ENCODE results near the gene FAM131B.
"Not testable (repeated sequence)": the region's sequence is repeated elsewhere in the genome, so short reads cannot be mapped to it uniquely, and the experiment has no call there.

The FAM131B gene

GRCh38 chr7:143395187-143396149, 33.0 kb upstream of the FAM131B start:
- DNase-seq (ENCODE audit: low read depth): no peak

GRCh38 chr7:143394777-143395176, 32.3 kb upstream of the FAM131B start:
- no peak for DNase-seq (ENCODE audit: low read depth)

GRCh38 chr7:143394068-143394467, 31.6 kb upstream of the FAM131B start:
- no peak for DNase-seq (ENCODE audit: low read depth)

- no peak for DNase-seq (ENCODE audit: low read depth)
Measured at GRCh38 chr7:143393267-143394041, 30.9 kb upstream of the FAM131B start.

- no peak for DNase-seq (ENCODE audit: low read depth)
Measured at GRCh38 chr7:143392875-143393266, 30.4 kb upstream of the FAM131B start.

GRCh38 chr7:143392427-143392826, 29.9 kb upstream of the FAM131B start:
- not testable (repeated sequence) for DNase-seq (ENCODE audit: low read depth)

- DNase-seq (ENCODE audit: low read depth): no peak
Measured at GRCh38 chr7:143391462-143392404, 29.2 kb upstream of the FAM131B start.

- no peak for DNase-seq (ENCODE audit: low read depth)
Measured at GRCh38 chr7:143390773-143391317, 28.3 kb upstream of the FAM131B start.

- no peak for DNase-seq (ENCODE audit: low read depth)
Measured at GRCh38 chr7:143390104-143390772, 27.7 kb upstream of the FAM131B start.

- no peak for DNase-seq (ENCODE audit: low read depth)
Measured at GRCh38 chr7:143389316-143390103, 27.0 kb upstream of the FAM131B start.

- no peak for DNase-seq (ENCODE audit: low read depth)
Measured at GRCh38 chr7:143388491-143389101, 26.1 kb upstream of the FAM131B start.

GRCh38 chr7:143388051-143388450, 25.5 kb upstream of the FAM131B start:
- DNase-seq (ENCODE audit: low read depth): no peak

- DNase-seq (ENCODE audit: low read depth): no peak
Measured at GRCh38 chr7:143387156-143387975, 24.9 kb upstream of the FAM131B start.

GRCh38 chr7:143385891-143386781, 23.6 kb upstream of the FAM131B start:
- DNase-seq (ENCODE audit: low read depth): no peak

GRCh38 chr7:143384661-143385631, 22.4 kb upstream of the FAM131B start:
- DNase-seq (ENCODE audit: low read depth): no peak

GRCh38 chr7:143384148-143384547, 21.6 kb upstream of the FAM131B start:
- DNase-seq (ENCODE audit: low read depth): no peak

GRCh38 chr7:143383642-143383957, 21.1 kb upstream of the FAM131B start:
- no peak for DNase-seq (ENCODE audit: low read depth)

Measured in stimulated activated CD8-positive, alpha-beta memory T cell treated with anti-CD3 and anti-CD28 coated beads, Interleukin-15, amount 100 ng/mL, for 1 hour (primary cell).